GM23248 (cell line): ENCODE measurements around the gene SNRPD2.

Experiments used
- EZH2 ChIP-seq: fragments of 200-600 bp; sonication (generic); IDR thresholded peaks from 2 replicates; pipeline ENCODE4 v1.6.1; 2018; ENCODE audit warnings: antibody characterized with exemption, mild to moderate bottlenecking; ENCODE audit not compliant: insufficient read depth, poor library complexity, severe bottlenecking
- EZH2phosphoT487 ChIP-seq: fragments of 200-600 bp; sonication (generic); IDR thresholded peaks from 2 replicates; pipeline ENCODE4 v1.6.1; 2018; ENCODE audit warnings: antibody characterized with exemption, moderate library complexity, mild to moderate bottlenecking, low read depth; ENCODE audit not compliant: insufficient read depth

GRCh38 chr19:45717131-45717982 lies 25.6 kb upstream of the SNRPD2 start:
- TF ChIP-seq EZH2: no peak
- no peak for TF ChIP-seq EZH2phosphoT487
